HG03432 (cell line): ENCODE results near the gene KRT16.
"Not testable (repeated sequence)": the region's sequence is repeated elsewhere in the genome, so short reads cannot be mapped to it uniquely, and the experiment has no call there.

ENCODE experiments used
- ATAC-seq: cut with Tn5 transposase; IDR thresholded peaks from one replicate; pipeline ENCODE4 v1.9.1; 2021; ENCODE audit warnings: mild to moderate bottlenecking, moderate library complexity; ENCODE audit not compliant: unreplicated experiment

Gene KRT16

GRCh38 chr17:41617136-41617535, 4.6 kb upstream of the KRT16 start:
- no peak for ATAC-seq

- not testable (repeated sequence) for ATAC-seq
Measured at GRCh38 chr17:41616486-41616885, 3.9 kb upstream of the KRT16 start.

- no peak for ATAC-seq
Measured at GRCh38 chr17:41615454-41615853, 2.9 kb upstream of the KRT16 start.

- ATAC-seq = not testable (repeated sequence)
Measured at GRCh38 chr17:41614767-41615166, 2.2 kb upstream of the KRT16 start.

GRCh38 chr17:41614098-41614497, 1.5 kb upstream of the KRT16 start:
- no peak for ATAC-seq

- ATAC-seq = no peak
Measured at GRCh38 chr17:41613277-41614082, 913 bp upstream of the KRT16 start.

- ATAC-seq = no peak
Measured at GRCh38 chr17:41610965-41611640, 1.5 kb downstream of the KRT16 start.

GRCh38 chr17:41610061-41610517, 2.5 kb downstream of the KRT16 start:
- not testable (repeated sequence) for ATAC-seq

GRCh38 chr17:41606930-41607329, 5.6 kb downstream of the KRT16 start:
- ATAC-seq = not testable (repeated sequence)

GRCh38 chr17:41602524-41602923, 10.0 kb downstream of the KRT16 start:
- ATAC-seq = no peak

GRCh38 chr17:41600318-41600717, 12.2 kb downstream of the KRT16 start:
- no peak for ATAC-seq

GRCh38 chr17:41599680-41600079, 12.9 kb downstream of the KRT16 start:
- no peak for ATAC-seq

GRCh38 chr17:41595585-41595984, 17.0 kb downstream of the KRT16 start:
- no peak for ATAC-seq

- ATAC-seq = no peak
Measured at GRCh38 chr17:41594363-41594915, 18.1 kb downstream of the KRT16 start.

GRCh38 chr17:41593306-41593981, 19.1 kb downstream of the KRT16 start:
- ATAC-seq = no peak

GRCh38 chr17:41592601-41593305, 19.8 kb downstream of the KRT16 start:
- ATAC-seq = no peak

GRCh38 chr17:41589301-41589700, 23.3 kb downstream of the KRT16 start:
- ATAC-seq = no peak

- ATAC-seq = no peak
Measured at GRCh38 chr17:41588126-41588810, 24.3 kb downstream of the KRT16 start.

GRCh38 chr17:41586863-41587495, 25.6 kb downstream of the KRT16 start, which contains the start of gene KRT14:
TSS of gene KRT14 (minus strand) at chr17:41586895. CDS start at chr17:41586834, 61 bp downstream.
- ATAC-seq = no peak
